Measurements from ENCODE around the gene BLMH. TPM values are rescaled to one million over a fixed set of nuclear protein-coding genes. Genes with fewer than 3 reads are reported as not detected.

The BLMH gene
- total RNA-seq, 1 experiment from 2014 or later, result 59.0 TPM

DNA sequence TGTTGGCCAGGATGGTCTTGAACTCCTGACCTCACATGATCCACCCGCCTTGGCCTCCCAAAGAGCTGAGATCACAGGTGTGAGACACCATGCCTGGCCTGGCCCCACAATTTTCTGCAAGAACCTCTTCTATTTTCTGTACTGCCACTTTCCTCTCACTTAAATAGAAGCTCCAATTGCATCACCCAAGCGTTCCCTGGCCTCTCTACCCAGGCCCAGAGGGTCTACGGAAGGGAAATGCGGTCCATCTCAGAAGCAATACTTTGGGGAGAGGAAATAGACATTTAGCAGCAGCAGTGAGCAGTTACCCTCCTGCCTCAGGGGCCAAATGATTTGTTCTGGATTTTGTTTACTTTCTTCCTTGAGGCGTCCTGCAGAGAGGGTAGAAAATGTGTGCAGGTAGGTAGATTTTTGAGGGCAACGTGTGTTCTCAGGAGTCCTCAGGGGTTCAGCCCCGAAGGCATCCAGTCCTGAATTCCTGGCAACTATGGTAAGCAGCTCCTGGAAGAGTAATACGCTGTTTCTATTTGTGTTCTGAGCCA is 67.3 kb downstream of the BLMH start:
- ChIA-PET CTCF (interaction anchor here (0.6 kb wide), 1 partner anchor 452 kb away, joined by 7 read pairs; no protein-coding TSS in a partner anchor), POLR2A (interaction anchor here (0.6 kb wide), 1 partner anchor 12 kb away, joined by 4 read pairs; no protein-coding TSS in a partner anchor)
- no TSS peak for BruUV-seq (replicated peaks)
- Histone ChIP-seq H3K36me3 (ENCODE audit: control insufficient read depth, insufficient read depth, low read length) (no peaks in the 10 kb centered on the region), H3K27me3 (ENCODE audit: control insufficient read depth, insufficient read depth, low read length) (0 out of 2 replicates have a peak, but pooled peaks cover 2% of the 10 kb centered on the region), H3K4me3 (ENCODE audit: low read depth in 2 of 2, low read length in 2 of 2) (no peak overlapping the region), H3K27ac (ENCODE audit: low read length) (no peak overlapping the region), H3K4me1 (ENCODE audit: control insufficient read depth, insufficient read depth, low read length) (no peaks in the 10 kb centered on the region), H3K9me3 (ENCODE audit: control insufficient read depth, insufficient read depth, low read depth, low read length) (no peaks in the 10 kb centered on the region)
- in situ Hi-C loops (cut with HindIII; ENCODE audit: low pct_unique_long_range_greater_than_20kb, low sequenced_read_pairs), result no loop called here
- TF ChIP-seq TCF7L2 (IDR thresholded peaks at IDR 0.05; ENCODE audit: low read depth, low read length), result no peak
- TF ChIP-seq POLR2AphosphoS5 (IDR thresholded peaks at IDR 0.05; ENCODE audit: low read depth, low read length), result no peak
- TF ChIP-seq, protein P1, sequence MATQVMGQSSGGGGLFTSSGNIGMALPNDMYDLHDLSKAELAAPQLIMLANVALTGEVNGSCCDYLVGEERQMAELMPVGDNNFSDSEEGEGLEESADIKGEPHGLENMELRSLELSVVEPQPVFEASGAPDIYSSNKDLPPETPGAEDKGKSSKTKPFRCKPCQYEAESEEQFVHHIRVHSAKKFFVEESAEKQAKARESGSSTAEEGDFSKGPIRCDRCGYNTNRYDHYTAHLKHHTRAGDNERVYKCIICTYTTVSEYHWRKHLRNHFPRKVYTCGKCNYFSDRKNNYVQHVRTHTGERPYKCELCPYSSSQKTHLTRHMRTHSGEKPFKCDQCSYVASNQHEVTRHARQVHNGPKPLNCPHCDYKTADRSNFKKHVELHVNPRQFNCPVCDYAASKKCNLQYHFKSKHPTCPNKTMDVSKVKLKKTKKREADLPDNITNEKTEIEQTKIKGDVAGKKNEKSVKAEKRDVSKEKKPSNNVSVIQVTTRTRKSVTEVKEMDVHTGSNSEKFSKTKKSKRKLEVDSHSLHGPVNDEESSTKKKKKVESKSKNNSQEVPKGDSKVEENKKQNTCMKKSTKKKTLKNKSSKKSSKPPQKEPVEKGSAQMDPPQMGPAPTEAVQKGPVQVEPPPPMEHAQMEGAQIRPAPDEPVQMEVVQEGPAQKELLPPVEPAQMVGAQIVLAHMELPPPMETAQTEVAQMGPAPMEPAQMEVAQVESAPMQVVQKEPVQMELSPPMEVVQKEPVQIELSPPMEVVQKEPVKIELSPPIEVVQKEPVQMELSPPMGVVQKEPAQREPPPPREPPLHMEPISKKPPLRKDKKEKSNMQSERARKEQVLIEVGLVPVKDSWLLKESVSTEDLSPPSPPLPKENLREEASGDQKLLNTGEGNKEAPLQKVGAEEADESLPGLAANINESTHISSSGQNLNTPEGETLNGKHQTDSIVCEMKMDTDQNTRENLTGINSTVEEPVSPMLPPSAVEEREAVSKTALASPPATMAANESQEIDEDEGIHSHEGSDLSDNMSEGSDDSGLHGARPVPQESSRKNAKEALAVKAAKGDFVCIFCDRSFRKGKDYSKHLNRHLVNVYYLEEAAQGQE (IDR thresholded peaks at IDR 0.05; ENCODE audit: insufficient read depth in 1 of 2, low read depth in 2 of 2, low read length in 1 of 2), result no peak
- TF ChIP-seq, protein P2, sequence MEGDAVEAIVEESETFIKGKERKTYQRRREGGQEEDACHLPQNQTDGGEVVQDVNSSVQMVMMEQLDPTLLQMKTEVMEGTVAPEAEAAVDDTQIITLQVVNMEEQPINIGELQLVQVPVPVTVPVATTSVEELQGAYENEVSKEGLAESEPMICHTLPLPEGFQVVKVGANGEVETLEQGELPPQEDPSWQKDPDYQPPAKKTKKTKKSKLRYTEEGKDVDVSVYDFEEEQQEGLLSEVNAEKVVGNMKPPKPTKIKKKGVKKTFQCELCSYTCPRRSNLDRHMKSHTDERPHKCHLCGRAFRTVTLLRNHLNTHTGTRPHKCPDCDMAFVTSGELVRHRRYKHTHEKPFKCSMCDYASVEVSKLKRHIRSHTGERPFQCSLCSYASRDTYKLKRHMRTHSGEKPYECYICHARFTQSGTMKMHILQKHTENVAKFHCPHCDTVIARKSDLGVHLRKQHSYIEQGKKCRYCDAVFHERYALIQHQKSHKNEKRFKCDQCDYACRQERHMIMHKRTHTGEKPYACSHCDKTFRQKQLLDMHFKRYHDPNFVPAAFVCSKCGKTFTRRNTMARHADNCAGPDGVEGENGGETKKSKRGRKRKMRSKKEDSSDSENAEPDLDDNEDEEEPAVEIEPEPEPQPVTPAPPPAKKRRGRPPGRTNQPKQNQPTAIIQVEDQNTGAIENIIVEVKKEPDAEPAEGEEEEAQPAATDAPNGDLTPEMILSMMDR (IDR thresholded peaks at IDR 0.05), result no peak
- no peak for TF ChIP-seq SIN3A (IDR thresholded peaks at IDR 0.05; ENCODE audit: borderline replicate concordance, insufficient read depth, low read depth, low read length)
- DNase-seq (ENCODE audit: low read depth, low spot score) (no peak), ATAC-seq (no peak)
- intact Hi-C loops (cut with micrococcal nuclease; ENCODE audit: unreplicated experiment), result no loop called here

DNA sequence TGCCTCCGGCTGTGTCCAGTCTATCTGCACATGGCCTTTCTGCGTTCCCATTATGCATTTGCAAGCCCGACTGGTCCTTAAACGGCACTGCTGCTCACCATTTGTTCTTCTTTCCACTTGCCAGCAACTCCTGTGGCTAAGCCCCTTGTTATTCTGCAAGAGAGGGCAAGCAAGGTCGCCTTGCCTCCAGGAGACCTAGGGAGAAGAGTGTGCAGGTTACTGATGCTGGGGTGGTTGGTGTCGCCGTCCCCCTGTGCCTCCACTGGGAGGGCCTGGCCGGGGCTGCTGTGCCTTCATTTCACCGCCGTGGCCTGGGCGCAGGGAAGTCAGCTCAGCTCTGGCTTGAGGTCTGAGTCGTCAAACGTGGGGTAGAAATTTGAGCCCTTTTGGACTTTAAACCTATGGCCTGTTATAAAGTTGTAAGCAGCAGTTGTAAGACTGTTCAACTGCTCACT is 69.0 kb downstream of the BLMH start:
- BruUV-seq (replicated peaks), result no TSS peak
- CTCF ChIA-PET, result no interaction called here
- Histone ChIP-seq H3K27me3 (ENCODE audit: control insufficient read depth, insufficient read depth, low read length) (0 out of 2 replicates have a peak, but pooled peaks cover 2% of the 10 kb centered on the region), H3K36me3 (ENCODE audit: control insufficient read depth, insufficient read depth, low read length) (no peaks in the 10 kb centered on the region), H3K27ac (ENCODE audit: low read length) (no peak overlapping the region), H3K9me3 (ENCODE audit: control insufficient read depth, insufficient read depth, low read depth, low read length) (no peaks in the 10 kb centered on the region), H3K4me1 (ENCODE audit: control insufficient read depth, insufficient read depth, low read length) (no peaks in the 10 kb centered on the region), H3K4me3 (ENCODE audit: low read depth in 2 of 2, low read length in 2 of 2) (no peak overlapping the region)
- intact Hi-C loops (cut with micrococcal nuclease; ENCODE audit: unreplicated experiment) (no loop called here), in situ Hi-C loops (cut with HindIII; ENCODE audit: low pct_unique_long_range_greater_than_20kb, low sequenced_read_pairs) (no loop called here)
- DNase-seq (ENCODE audit: low read depth, low spot score) (no peak), ATAC-seq (no peak)
- TF ChIP-seq, protein P2 (IDR thresholded peaks at IDR 0.05), result no peak
- POLR2A ChIA-PET, result interaction anchor here (0.6 kb wide), 1 partner anchor 69 kb away, joined by 3 read pairs; the partner anchor contains the start of gene BLMH

Data from Panc1 (cell line).